Thoracic aorta (tissue), 2 donors: ENCODE results near the gene LRP1-AS. TPM values are rescaled to one million over a fixed set of nuclear protein-coding genes. Genes with fewer than 3 reads are reported as not detected.

Source experiments
- ATAC-seq: fragments of 150-250 bp; one replicate; pipeline ENCODE4 v1.8.0; 2017; ENCODE audit warnings: low read depth; ENCODE audit not compliant: insufficient number of reproducible peaks, low FRiP score
- DNase-seq: peaks from one replicate; pipeline ENCODE4 v3.0.0-alpha.2; 2020; ENCODE audit warnings: low spot score
- H3K27ac ChIP-seq, 2 donors: fragments of 200-600 bp; sonication (generic); 1 replicate in 1 of 2; 2 replicates in 1 of 2; pipeline ENCODE4 v1.5.1; 2016; ENCODE audit warnings: mild to moderate bottlenecking in 2 of 2, moderate library complexity in 2 of 2
- H3K27me3 ChIP-seq: fragments of 200-600 bp; sonication (generic); replicated peaks from 2 replicates; pipeline ENCODE4 v1.6.0; 2016; ENCODE audit warnings: mild to moderate bottlenecking; ENCODE audit not compliant: insufficient read depth
- H3K36me3 ChIP-seq: fragments of 200-600 bp; sonication (generic); one replicate; pipeline ENCODE4 v1.5.1; 2016
- H3K4me1 ChIP-seq, 2 donors: fragments of 200-600 bp; sonication (generic); 1 replicate in 1 of 2; 2 replicates in 1 of 2; pipeline versions ENCODE4 v1.5.1 to v1.6.0; 2016; ENCODE audit warnings: low read depth in 2 of 2, mild to moderate bottlenecking in 1 of 2; ENCODE audit not compliant: control insufficient read depth in 1 of 2
- H3K4me3 ChIP-seq: fragments of 200-600 bp; sonication (generic); 2 replicates; pipeline ENCODE4 v1.5.1; 2016; ENCODE audit warnings: mild to moderate bottlenecking
- H3K9me3 ChIP-seq: fragments of 200-600 bp; sonication (generic); 2 replicates; pipeline ENCODE4 v1.5.1; 2016
- total RNA-seq, 2 donors: library from RNA; depleted of rRNA; stranded (reverse); fragments of >200 nt; gene quantifications; one replicate each; pipeline versions ENCODE4 v1.1.0 to v1.2.3, GENCODE V29; 2016
- TF ChIP-seq, protein P1 (sequence below): fragments of 200-600 bp; sonication (generic); IDR thresholded peaks from one replicate; pipeline ENCODE4 v1.5.1; 2019; ENCODE audit warnings: antibody characterized with exemption

Gene LRP1-AS
- total RNA-seq, 2 donors from 2014 or later = not detected

DNA sequence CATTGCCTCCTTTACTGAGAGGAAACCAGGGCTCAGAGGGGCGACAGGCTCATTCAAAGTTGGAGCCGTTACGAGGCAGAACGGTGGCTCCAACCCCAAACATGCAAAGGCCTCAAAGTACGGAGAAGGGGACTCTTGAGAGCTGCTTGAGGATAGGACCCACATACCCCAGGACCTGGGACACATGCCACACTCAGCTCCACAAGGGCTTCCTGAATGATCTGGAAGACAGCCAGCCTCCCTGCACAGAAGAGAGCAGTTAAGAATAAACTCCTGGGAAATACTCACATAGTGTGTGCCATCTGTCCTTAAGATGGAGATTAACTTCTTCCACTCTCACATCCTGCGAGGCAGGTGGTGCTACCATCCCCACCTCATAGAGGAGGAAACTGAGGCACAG lies 42.6 kb upstream of the LRP1-AS start:
- no peak overlapping the region for H3K4me3 ChIP-seq

DNA sequence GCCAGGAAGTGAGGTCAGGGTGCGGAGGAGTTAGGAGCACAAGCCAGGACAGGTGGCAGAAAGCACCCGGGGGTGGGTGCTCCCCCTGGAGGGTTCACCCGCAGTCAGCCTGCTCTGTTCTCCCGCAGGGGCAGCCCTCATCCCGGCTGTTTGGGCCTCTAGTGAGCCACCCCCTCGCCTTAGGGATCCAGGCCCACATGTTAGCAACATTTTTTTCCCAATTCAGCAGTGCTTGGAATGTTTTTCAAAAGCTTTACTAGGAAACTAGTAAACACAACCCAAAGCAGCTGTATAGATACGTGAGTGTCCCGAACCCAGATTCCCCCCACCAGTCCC lies 40.6 kb upstream of the LRP1-AS start:
- H3K27ac ChIP-seq = no peak overlapping the region

More for the DNA sequence above, 42.6 kb upstream of the LRP1-AS start:
- Histone ChIP-seq H3K27me3 (no peaks in the 10 kb centered on the region), H3K36me3 (peaks cover 87% of the 10 kb centered on the region), H3K9me3 (no peaks in the 10 kb centered on the region), H3K27ac (no peak overlapping the region), H3K4me1 (peaks cover 0 to 4% of the 10 kb centered on the region in 2 donors)
- no peak for ATAC-seq
- TF ChIP-seq, protein P1, sequence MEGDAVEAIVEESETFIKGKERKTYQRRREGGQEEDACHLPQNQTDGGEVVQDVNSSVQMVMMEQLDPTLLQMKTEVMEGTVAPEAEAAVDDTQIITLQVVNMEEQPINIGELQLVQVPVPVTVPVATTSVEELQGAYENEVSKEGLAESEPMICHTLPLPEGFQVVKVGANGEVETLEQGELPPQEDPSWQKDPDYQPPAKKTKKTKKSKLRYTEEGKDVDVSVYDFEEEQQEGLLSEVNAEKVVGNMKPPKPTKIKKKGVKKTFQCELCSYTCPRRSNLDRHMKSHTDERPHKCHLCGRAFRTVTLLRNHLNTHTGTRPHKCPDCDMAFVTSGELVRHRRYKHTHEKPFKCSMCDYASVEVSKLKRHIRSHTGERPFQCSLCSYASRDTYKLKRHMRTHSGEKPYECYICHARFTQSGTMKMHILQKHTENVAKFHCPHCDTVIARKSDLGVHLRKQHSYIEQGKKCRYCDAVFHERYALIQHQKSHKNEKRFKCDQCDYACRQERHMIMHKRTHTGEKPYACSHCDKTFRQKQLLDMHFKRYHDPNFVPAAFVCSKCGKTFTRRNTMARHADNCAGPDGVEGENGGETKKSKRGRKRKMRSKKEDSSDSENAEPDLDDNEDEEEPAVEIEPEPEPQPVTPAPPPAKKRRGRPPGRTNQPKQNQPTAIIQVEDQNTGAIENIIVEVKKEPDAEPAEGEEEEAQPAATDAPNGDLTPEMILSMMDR = no peak
- no peak for DNase-seq

DNA sequence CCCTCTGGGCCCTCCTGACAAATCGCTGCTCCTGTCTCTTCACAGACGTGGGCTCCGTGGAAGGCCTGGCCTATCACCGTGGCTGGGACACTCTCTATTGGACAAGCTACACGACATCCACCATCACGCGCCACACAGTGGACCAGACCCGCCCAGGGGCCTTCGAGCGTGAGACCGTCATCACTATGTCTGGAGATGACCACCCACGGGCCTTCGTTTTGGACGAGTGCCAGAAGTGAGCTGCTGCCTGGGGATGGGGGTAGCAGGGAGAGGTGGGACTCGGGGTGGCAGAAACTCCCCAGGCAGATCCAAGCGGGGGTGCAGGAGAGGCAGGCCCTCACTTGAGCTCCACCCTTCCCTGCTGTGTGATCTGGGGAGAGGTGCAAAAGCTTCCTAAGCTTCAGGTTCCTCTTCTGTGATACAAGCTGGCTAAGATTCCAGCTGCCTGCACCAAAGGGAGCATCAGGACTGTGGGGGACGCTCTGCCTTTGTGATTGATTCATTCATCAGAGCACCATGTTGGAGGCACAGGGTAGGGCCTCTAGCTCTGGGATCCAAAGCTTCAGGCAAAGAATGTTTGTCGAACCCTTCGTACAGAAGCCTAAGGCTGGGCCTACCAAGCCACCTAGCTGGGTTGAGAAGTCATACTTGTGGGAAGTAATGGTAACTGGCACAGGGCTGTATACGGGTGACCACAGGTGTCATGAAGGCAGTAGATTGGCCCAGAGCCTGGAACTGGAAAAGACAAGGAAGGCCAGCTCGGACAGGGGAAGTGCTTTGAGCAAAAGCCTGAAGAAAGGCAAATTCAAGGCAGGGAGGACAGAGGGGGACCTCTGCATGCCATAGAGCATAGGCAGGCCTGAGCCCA lies 40.0 kb upstream of the LRP1-AS start:
- Histone ChIP-seq H3K4me1 (peaks cover 0 to 4% of the 10 kb centered on the region in 2 donors), H3K9me3 (no peaks in the 10 kb centered on the region), H3K4me3 (no peak overlapping the region), H3K36me3 (peaks cover 81% of the 10 kb centered on the region), H3K27me3 (no peaks in the 10 kb centered on the region), H3K27ac (no peak overlapping the region)
- no peak for DNase-seq
- TF ChIP-seq, protein P1 = no peak
- ATAC-seq = no peak

More for the DNA sequence above, 40.6 kb upstream of the LRP1-AS start:
- no peak overlapping the region for H3K4me3 ChIP-seq
- DNase-seq (no peak), ATAC-seq (no peak)
- TF ChIP-seq, protein P1 = no peak
- H3K27me3 ChIP-seq = no peaks in the 10 kb centered on the region
- peaks cover 0 to 4% of the 10 kb centered on the region in 2 donors for H3K4me1 ChIP-seq
- no peaks in the 10 kb centered on the region for H3K9me3 ChIP-seq
- peaks cover 87% of the 10 kb centered on the region for H3K36me3 ChIP-seq

DNA sequence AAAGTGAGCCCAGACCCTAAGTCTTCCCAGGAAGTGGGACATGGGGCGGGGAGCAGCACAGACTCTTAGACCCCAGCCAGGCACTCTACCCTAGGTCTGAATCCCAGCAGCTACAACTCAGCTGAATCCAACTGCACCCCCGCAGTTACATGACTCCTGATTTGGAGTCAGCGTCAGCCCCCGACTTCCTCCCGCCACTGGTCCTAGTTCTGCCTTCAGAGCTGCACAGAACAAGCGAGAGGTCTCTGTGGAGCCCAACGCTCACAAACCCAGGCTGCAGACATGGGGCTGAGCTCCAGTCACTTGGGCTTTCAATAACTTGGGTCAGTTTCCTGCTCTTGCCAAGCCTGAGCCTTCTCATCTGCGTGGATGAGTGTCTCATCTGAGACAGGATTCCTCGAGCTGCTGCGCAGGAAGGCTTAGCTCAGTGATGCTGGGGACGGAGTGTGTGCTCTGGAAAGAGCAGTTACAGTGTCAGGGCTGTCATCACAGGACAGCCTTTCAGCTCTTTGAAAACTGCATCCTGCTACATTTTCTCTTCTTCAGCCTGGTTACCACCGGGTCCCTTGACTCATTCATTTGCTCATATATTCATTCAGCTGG lies 38.6 kb upstream of the LRP1-AS start:
- Histone ChIP-seq H3K9me3 (no peaks in the 10 kb centered on the region), H3K27ac (no peak overlapping the region), H3K4me1 (peaks cover 0 to 4% of the 10 kb centered on the region in 2 donors), H3K36me3 (peaks cover 73% of the 10 kb centered on the region), H3K27me3 (no peaks in the 10 kb centered on the region), H3K4me3 (no peak overlapping the region)
- ATAC-seq (no peak), DNase-seq (no peak)
- TF ChIP-seq, protein P1 = no peak

DNA sequence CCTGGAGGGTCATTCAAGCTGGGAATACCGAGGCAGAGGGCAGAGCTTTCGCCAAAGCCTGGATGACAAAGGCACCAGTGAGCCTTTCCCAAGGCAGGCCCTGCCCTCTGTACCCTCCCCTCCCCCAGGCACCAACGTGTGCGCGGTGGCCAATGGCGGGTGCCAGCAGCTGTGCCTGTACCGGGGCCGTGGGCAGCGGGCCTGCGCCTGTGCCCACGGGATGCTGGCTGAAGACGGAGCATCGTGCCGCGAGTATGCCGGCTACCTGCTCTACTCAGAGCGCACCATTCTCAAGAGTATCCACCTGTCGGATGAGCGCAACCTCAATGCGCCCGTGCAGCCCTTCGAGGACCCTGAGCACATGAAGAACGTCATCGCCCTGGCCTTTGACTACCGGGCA lies 38.0 kb upstream of the LRP1-AS start:
- Histone ChIP-seq H3K36me3 (peaks cover 73% of the 10 kb centered on the region), H3K9me3 (no peaks in the 10 kb centered on the region), H3K27me3 (no peaks in the 10 kb centered on the region), H3K27ac (no peak overlapping the region), H3K4me3 (no peak overlapping the region), H3K4me1 (peaks cover 0 to under 1% of the 10 kb centered on the region in 2 donors)
- TF ChIP-seq, protein P1 = no peak
- no peak for ATAC-seq
- DNase-seq = no peak
